GM19452 (cell line): ENCODE results near the gene CFAP74.

Source experiments
- ATAC-seq: cut with Tn5 transposase; IDR thresholded peaks from one replicate; pipeline ENCODE4 v1.9.1; 2021; ENCODE audit not compliant: unreplicated experiment

Gene CFAP74

DNA sequence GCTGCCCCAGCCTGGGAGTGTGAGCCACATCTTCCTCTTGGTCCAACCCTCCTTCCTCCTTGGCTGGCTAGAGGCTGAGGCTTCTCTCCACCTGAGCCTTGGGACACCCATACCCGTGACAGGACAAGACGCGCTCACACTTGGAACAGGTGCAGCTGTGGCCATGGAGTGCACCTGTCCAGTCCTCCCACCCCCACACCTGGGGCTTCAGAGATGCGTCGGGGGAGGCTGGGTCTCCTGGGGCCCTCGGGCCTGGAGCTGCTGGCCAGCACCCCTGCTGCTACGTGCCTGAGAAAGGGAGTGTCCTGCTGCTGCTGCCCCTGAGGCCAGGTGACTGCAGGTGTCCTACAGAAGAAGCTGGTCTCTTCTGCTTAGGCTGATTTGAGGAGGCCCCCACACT lies 47.5 kb downstream of the CFAP74 start:
- no peak for ATAC-seq

DNA sequence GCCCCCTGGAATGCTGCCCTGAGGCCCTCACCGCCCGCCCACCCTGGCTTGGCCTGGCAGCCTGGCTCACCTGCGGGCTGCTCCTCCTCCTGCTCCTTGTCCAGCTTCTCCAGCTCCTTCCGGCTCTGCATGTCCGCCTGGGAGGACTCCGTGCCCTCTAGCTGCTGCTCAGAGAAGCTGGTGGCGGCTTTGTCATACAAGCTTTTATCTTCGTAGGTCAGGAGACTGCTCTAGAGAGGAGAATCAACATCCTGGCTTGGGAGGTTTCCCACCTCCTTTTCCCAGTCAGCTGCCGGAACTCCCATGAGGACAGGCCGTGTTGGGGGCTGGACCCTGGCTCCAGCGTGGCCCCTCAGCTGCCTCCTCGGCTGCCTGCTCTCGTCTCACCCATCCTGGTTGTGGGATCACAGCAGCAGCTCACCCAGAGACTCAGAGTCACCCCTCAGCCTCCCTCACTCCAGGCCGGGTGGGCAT lies 47.9 kb downstream of the CFAP74 start:
- ATAC-seq: no peak

DNA sequence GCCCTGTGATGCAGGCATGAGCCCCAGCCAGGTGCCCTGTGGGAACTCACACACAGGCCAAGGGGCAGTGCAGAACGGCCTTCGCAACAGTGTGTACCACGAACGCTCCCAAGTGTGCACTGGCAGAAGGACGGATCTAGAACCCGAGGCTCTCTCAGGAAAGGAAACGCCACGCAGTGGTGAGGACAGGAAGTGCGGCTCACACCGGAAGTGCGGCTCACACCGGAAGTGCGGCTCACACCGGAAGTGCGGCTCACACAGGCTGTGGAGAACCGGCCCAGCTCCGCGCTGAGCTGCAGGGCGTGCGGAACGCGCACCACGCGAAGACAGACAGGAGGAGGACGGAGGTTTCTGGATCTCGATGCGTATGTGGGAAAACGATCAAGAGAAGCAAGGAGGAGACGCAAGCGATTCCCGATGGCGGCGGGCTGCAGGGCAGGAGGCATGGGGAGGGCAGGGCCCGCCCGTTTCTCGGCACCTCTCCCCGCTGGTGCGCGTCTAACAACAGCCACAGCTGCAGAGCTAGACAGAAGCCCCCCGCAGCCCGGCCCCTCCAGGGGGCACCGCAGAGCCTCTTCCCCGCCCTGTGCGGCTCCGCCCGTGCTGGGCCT lies 48.6 kb downstream of the CFAP74 start:
- ATAC-seq: no peak

GRCh38 chr1:1954015-1954414 lies 49.6 kb downstream of the CFAP74 start:
- ATAC-seq: no peak

DNA sequence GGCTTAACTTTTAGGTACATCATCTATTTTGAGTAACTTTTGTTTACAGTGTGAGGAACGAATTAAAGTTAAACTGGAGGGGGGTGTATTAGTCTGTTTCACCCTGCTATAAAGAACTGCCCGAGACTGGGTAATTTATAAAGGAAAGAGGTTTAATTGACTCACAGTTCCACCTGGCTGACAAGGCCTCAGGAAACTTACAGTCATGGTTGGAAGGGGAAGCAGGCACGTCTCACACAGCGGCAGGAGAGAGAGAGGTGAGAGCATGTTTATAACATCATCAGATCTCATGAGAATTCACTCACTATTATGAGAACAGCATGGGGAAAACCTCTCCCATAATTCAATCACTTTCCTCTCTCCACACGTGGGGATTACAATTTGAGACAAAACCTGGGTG lies 52.6 kb downstream of the CFAP74 start:
- ATAC-seq: no peak

DNA sequence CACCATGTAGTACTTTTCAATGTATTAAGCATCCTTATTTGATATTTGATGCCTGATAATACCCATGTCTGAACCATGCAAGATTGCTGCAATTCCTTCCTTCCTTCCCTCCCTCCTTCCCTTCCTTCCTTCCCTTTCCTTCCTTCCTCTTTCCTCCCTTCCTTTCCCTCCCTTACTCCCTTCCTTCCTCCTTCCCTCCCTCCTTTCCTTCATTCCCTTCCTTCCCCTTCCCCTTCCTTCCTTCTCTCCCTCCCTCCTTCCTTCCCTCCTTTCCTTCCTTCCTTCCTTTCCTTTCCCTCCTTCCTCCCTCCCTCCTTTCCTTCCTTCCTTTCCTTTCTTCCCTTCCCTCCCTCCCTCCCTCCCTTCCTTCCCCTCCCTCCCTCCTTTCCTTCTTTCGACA lies 54.8 kb downstream of the CFAP74 start:
- no peak for ATAC-seq

DNA sequence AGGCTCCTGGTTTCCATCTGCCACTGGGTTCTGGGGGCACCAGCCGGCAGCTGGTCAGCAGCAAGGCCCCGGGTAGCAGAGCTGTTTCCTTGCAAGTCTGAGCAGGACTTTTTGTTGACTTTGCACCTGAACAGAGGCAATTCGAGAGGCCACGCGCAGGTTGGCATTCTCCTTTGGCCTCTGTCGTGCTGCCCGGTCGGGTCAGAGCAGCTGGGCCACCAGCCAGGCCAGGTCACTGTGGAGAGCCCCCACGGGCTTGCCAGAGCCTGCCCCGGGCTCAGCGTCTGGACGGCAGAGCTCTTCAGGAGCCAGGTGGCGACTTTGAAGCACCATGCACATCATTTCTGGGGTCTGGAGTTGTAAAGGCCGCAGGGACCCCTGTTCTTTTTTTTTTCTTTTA lies 56.1 kb downstream of the CFAP74 start:
- ATAC-seq: no peak

GRCh38 chr1:1946540-1946939 lies 57.0 kb downstream of the CFAP74 start:
- ATAC-seq: no peak

- ATAC-seq: no peak
Observed at GRCh38 chr1:1945782-1946393, 57.7 kb downstream of the CFAP74 start.

DNA sequence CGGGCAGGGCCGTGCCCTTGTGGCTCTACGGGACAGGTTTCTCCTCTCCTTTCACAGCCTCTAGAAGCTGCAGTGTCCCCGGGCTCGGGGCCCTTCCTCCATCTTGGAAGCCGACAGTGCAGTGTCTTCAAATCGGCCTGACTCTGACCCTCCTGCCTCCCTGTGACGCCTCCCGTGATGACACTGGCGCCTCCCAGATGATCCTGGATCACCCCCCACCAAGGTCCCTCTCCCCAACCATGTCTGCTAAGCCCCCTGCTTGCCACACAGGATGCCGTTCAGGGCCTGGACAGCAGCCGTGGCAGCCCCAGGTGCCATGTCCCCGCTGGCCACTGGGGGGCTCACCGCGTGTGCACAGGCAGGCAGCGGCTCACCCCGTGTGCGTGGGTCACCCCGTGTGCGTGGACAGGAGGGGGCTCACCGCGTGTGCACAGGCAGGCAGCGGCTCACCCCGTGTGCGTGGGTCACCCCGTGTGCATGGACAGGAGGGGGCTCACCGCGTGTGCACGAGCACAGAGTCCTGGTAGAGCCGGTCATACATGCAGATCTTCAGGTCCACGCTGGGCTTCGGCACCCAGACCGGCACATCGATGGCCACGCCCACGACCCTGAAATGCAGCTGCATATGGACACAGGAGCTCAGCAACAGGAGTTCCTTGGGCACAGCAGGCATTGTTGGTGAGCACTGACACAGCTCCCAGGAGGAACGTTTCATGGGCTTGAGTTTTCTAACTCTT lies 59.6 kb downstream of the CFAP74 start:
- ATAC-seq: no peak

DNA sequence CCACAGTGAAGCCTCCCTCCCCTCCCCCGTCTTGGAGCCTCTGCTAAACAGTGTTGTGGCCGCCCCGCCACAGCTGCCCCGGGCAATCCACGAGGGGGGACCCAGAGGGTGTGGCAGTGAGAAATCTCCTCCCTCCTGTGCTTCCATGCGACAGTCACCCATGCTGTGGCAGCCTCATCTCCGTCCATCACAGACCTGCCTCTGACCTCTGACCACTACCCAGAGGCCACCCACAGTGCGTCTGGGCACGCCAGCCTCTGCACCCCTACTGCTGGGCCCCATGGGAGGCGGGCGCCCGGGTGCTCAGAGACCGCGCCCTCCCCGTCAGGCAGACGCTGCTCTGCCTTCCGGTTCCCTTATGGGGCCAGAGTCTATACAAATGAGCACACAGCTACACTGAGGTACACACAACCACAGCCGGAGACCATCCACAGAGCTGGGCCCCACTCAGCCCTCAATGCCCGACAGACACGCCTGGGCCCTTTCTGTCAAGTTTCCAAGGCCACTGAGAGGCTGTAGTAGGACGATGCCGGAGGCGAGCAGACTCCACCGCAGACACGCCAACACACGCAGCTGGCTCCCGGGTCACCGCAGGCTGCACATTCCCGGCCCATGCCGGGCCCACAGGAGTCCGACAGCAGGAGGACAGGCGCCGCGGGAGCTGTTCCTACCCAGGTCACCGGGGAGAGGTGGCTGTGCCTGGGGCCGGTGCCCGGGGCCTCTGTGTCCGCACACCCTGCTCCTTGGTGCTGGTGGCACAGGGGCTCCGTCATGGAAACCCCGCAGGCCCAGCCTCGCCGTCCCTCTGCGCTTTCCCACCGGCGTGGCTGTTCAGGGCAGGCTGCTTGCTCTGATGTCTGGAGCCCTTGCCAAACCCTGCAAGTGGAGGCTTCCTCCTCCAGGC lies 60.6 kb downstream of the CFAP74 start:
- ATAC-seq: no peak

DNA sequence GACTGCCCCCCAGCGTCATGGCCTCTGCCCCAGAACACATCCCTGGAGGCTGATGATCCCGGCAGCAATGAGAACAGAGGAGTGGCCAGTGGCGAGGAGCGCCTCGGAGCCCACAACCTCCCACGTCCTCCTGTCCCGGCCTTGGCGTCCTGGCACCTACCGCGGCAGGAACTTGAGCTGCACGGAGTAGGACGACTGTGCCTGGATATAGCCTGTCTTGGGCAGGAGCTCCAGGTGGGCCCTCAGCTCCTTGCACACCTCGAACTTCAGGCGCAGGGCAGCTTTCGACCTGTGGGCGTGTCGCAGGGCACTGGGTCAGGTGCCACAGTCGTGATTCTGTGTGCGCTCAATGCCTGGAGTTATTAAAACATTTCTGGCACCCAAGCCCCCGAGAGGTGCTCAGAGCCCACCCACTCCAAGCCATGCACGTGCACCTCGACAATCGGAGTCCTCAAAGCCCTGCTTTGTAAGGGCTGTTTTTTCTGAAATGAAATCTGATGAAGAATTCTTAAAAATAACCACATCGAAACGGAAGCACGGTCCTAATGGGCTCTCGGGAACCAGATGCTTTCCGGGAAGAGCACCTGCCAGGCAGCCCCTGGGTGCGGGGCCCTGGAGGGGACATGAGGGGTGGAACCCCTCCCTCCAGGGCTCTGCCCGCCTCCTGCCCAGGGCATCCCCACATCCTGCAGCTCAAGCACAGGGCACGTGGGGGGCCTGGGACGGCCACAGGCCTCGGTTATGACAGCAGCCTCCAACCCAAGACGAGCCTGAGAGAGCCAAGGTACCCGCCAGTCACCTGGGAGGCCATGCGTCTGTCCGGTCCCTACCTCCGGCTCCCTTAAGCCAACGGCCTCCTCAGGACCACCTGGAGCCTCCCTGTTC lies 61.5 kb downstream of the CFAP74 start:
- no peak for ATAC-seq

DNA sequence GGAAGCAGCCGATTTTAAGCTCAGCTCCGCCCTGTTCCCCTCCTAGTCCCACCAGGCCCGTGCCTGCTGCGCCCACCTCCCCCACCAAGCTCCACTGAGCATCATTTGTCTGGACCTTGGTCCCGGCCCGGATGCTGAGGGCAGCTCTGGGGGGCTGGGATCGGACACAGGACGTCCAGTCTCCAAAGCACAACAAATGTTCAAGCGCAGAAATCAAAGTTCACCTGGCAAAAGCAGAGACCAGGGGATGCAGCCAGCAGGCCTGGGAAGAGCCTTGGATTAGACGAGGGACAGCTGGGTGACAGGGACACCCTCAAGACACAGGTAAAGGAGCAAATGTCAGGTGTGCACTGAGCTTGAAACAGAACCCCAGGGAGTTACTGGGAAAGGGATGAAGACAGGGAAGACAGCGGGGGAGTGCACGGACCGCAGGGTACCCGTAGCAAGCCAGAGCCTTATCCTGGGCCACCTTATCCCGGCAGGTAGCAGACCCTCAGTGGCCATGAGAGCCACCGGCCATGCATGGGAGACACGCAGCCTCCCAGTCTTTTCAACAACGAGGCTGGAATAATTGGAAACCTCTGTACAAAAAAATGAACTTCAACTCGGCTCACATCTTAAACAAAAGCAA lies 62.3 kb downstream of the CFAP74 start:
- no peak for ATAC-seq

- ATAC-seq: no peak
Observed at GRCh38 chr1:1940123-1940425, 63.5 kb downstream of the CFAP74 start.

GRCh38 chr1:1939296-1940122 lies 64.1 kb downstream of the CFAP74 start:
- ATAC-seq: no peak

DNA sequence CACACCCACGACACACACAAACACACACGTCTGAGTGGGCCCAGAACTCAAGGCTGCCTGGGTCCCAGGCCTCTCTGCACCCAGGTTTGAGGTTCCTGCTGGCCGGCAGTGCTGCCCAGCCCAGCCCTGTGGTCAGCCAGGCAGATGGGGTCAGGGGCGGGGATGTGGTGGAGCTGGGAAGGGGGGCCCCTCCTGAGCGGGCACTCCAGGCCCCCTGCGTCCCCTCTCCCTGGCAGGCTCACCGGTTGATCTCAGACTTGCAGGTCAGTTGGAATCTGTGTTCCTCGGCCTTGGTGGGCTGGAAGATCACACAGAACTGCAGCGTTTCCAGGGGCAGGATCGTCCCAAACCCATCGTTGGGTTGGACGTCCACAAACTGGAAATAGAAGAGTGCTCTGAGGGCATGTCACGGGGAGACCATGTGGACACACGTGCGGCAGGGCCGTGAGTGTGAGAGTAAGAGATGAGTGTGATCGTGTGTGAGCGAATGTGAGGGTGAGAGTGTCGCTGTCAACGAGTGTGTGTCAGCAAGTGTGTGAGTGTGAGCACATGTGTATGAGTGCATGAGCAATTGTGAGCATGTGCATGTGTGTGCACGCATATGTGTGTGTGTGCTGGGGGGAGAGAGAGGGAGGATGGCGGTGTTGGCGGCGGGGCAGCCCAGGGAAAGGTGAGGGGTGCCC lies 64.8 kb downstream of the CFAP74 start:
- no peak for ATAC-seq

DNA sequence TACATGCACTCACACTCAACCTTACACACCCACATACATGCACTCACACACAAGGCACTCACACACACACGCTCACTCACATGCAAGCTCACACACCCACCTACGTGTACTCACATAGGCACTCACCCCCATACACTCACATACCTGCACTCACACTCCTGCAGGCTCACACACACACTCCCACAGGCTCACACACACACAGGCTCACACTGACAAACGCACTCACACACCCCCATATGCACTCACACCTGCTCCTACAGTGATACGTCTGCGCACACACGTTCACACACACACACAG lies 65.4 kb downstream of the CFAP74 start:
- no peak for ATAC-seq

- no peak for ATAC-seq
Observed at GRCh38 chr1:1937549-1938275, 65.9 kb downstream of the CFAP74 start.
